H1 (cell line): ENCODE measurements around the gene MCM9. TPM values are rescaled to one million over a fixed set of nuclear protein-coding genes. Genes with fewer than 3 reads are reported as not detected.
"Not testable (repeated sequence)": the region's sequence is repeated elsewhere in the genome, so short reads cannot be mapped to it uniquely, and the experiment has no call there.

Experiments used
- CTCF ChIA-PET: fragments of 300-600 bp; sonication (Branson Sonifier 250); formaldehyde crosslinking; loops from one replicate; lab custom pipeline; 2021; ENCODE audit not compliant: partially characterized antibody; lab: Charles Lee
- POLR2A ChIA-PET: fragments of 300-600 bp; sonication (Branson Sonifier 250); formaldehyde crosslinking; loops from one replicate; lab custom pipeline; 2021; ENCODE audit warnings: inconsistent platforms; ENCODE audit not compliant: partially characterized antibody; lab: Charles Lee
- DNase-seq, 2 experiments: peaks; one replicate each; pipeline versions ENCODE4 v3.0.0 to v3.0.0-alpha.2; 2010 to 2022; ENCODE audit warnings: low spot score in 2 of 2, low read depth in 1 of 2, mixed read lengths in 1 of 2
- FAIRE-seq: peaks from 2 replicates; lab custom pipeline; 2011; peaks lifted over from hg19 to GRCh38; lab: Jason Lieb, UNC
- H2AFZ ChIP-seq: 2 replicates; pipeline ENCODE4 v1.8.1; 2012; ENCODE audit warnings: low read length, inconsistent platforms
- H2AK5ac ChIP-seq: 2 replicates; pipeline ENCODE4 v1.6.1; 2013; ENCODE audit warnings: low read depth, low read length
- H2BK120ac ChIP-seq: replicated peaks from 2 replicates; pipeline ENCODE3; 2013; ENCODE audit warnings: low read depth, low read length, inconsistent platforms
- H2BK12ac ChIP-seq: 2 replicates; pipeline ENCODE4 v1.6.1; 2013; ENCODE audit warnings: low read depth, low read length
- H2BK15ac ChIP-seq: 2 replicates; pipeline ENCODE4 v1.6.1; 2013; ENCODE audit warnings: low read length
- H2BK20ac ChIP-seq: 2 replicates; pipeline ENCODE4 v1.6.1; 2013; ENCODE audit warnings: low read length
- H2BK5ac ChIP-seq: 2 replicates; pipeline ENCODE4 v1.6.1; 2013; ENCODE audit warnings: low read depth, low read length
- H3K14ac ChIP-seq: 2 replicates; pipeline ENCODE4 v1.6.1; 2013; ENCODE audit warnings: inconsistent platforms; ENCODE audit not compliant: insufficient read length
- H3K18ac ChIP-seq: 2 replicates; pipeline ENCODE4 v1.6.1; 2013; ENCODE audit warnings: low read length; ENCODE audit errors: extremely low read depth
- H3K23ac ChIP-seq: 2 replicates; pipeline ENCODE4 v1.6.1; 2013; ENCODE audit warnings: inconsistent platforms; ENCODE audit not compliant: insufficient read length
- H3K23me2 ChIP-seq: 2 replicates; pipeline ENCODE4 v1.6.1; 2013; ENCODE audit warnings: low read depth, low read length
- H3K27ac ChIP-seq: 2 replicates; pipeline ENCODE4 v1.6.1; 2011; ENCODE audit warnings: low read depth, low read length, inconsistent platforms
- H3K27me3 ChIP-seq, 4 experiments: replicated peaks in 1 of 4; 1 replicate in 1 of 4; 2 replicates in 3 of 4; pipeline versions ENCODE4 v1.6.1 to v1.8.1; 2011 to 2013; ENCODE audit warnings: low read length in 3 of 4, mild to moderate bottlenecking in 3 of 4, inconsistent platforms in 2 of 4, mixed read lengths in 2 of 4, moderate library complexity in 1 of 4; ENCODE audit not compliant: control insufficient read depth in 3 of 4, insufficient read depth in 3 of 4; ENCODE audit errors: extremely low read depth in 1 of 4
- H3K36me3 ChIP-seq, 4 experiments: 2 replicates each; pipeline versions ENCODE4 v1.6.1 to v1.8.1; 2011 to 2013; ENCODE audit warnings: mild to moderate bottlenecking in 4 of 4, low read length in 3 of 4, moderate library complexity in 2 of 4, control low read depth in 1 of 4, inconsistent platforms in 1 of 4; ENCODE audit not compliant: insufficient read depth in 4 of 4, control insufficient read depth in 2 of 4
- H3K4ac ChIP-seq: replicated peaks from 2 replicates; pipeline ENCODE3; 2013; ENCODE audit warnings: low read length, low read depth, mixed read lengths, inconsistent platforms; ENCODE audit not compliant: insufficient read length
- H3K4me1 ChIP-seq, 4 experiments: replicated peaks in 1 of 4; 1 replicate in 1 of 4; 2 replicates in 3 of 4; pipeline versions ENCODE4 v1.6.1 to v1.8.1; 2011 to 2013; ENCODE audit warnings: low read length in 3 of 4, inconsistent platforms in 2 of 4, mixed read lengths in 1 of 4; ENCODE audit not compliant: insufficient read depth in 4 of 4, control insufficient read depth in 3 of 4
- H3K4me2 ChIP-seq, 2 experiments: 2 replicates each; pipeline versions ENCODE4 v1.6.1 to v1.8.1; 2011 to 2013; ENCODE audit warnings: low read depth in 2 of 2, low read length in 2 of 2, control low read depth in 1 of 2, inconsistent platforms in 1 of 2, mild to moderate bottlenecking in 1 of 2; ENCODE audit not compliant: insufficient read depth in 1 of 2
- H3K4me3 ChIP-seq, 4 experiments: fragments of 200-600, 300-600 bp in 1 of 4; sonication (generic), shearing (Covaris generic), sonication (Bioruptor Twin) in 1 of 4; 2 replicates each; pipeline versions ENCODE4 v1.5.1 to v1.8.1; 2011 to 2016; ENCODE audit warnings: low read length in 4 of 4, low read depth in 3 of 4, control low read depth in 2 of 4, inconsistent platforms in 2 of 4, mild to moderate bottlenecking in 2 of 4, mixed read lengths in 1 of 4, moderate library complexity in 1 of 4; ENCODE audit not compliant: insufficient read depth in 2 of 4; ENCODE audit errors: extremely low read depth in 1 of 4
- H3K56ac ChIP-seq: replicated peaks from 2 replicates; pipeline ENCODE3; 2013; ENCODE audit warnings: low read depth, mild to moderate bottlenecking, mixed read lengths, low read length, inconsistent platforms; ENCODE audit not compliant: insufficient read length
- H3K79me1 ChIP-seq: 2 replicates; pipeline ENCODE4 v1.6.1; 2013; ENCODE audit warnings: low read depth, low read length, control low read depth
- H3K79me2 ChIP-seq, 2 experiments: 2 replicates each; pipeline versions ENCODE4 v1.6.1 to v1.8.1; 2012 to 2013; ENCODE audit warnings: low read length in 2 of 2, mild to moderate bottlenecking in 2 of 2, inconsistent platforms in 1 of 2; ENCODE audit not compliant: insufficient read depth in 2 of 2, control insufficient read depth in 1 of 2
- H3K9ac ChIP-seq, 4 experiments: replicated peaks in 1 of 4; 1 replicate in 1 of 4; 2 replicates in 3 of 4; pipeline versions ENCODE4 v1.6.1 to v1.8.1; 2011 to 2013; ENCODE audit warnings: low read depth in 3 of 4, low read length in 3 of 4, control low read depth in 2 of 4, mild to moderate bottlenecking in 2 of 4, moderate library complexity in 2 of 4, inconsistent platforms in 1 of 4; ENCODE audit errors: extremely low read depth in 1 of 4
- H3K9me3 ChIP-seq, 2 experiments: 2 replicates each; pipeline versions ENCODE4 v1.6.1 to v1.8.1; 2012 to 2013; ENCODE audit warnings: mild to moderate bottlenecking in 2 of 2, moderate library complexity in 2 of 2, control low read depth in 1 of 2, inconsistent platforms in 1 of 2, low read depth in 1 of 2, low read length in 1 of 2, mixed read lengths in 1 of 2; ENCODE audit not compliant: insufficient read depth in 2 of 2
- H4K20me1 ChIP-seq, 2 experiments: replicated peaks in 1 of 2; 2 replicates each; pipeline versions ENCODE3 to v1.8.1; 2011 to 2013; ENCODE audit warnings: inconsistent platforms in 2 of 2, low read length in 2 of 2, mild to moderate bottlenecking in 1 of 2; ENCODE audit not compliant: insufficient read depth in 2 of 2, control insufficient read depth in 1 of 2
- H4K5ac ChIP-seq: 2 replicates; pipeline ENCODE4 v1.6.1; 2013; ENCODE audit warnings: low read length, low read depth, mixed read lengths, inconsistent platforms; ENCODE audit not compliant: insufficient read length
- H4K8ac ChIP-seq: 2 replicates; pipeline ENCODE4 v1.8.0; 2013; ENCODE audit warnings: mild to moderate bottlenecking, moderate library complexity, low read length, inconsistent platforms; ENCODE audit not compliant: insufficient read depth; ENCODE audit errors: extremely low read depth
- H4K91ac ChIP-seq: replicated peaks from 2 replicates; pipeline ENCODE3; 2013; ENCODE audit warnings: low read length, mixed read lengths, inconsistent platforms; ENCODE audit not compliant: insufficient read length
- WGBS, 2 experiments: shearing (Covaris generic) in 1 of 2; methylation state at CpG; one replicate each; pipeline versions ENCODE4 v1.1.6 to v1.1.7; 2013 to 2015; ENCODE audit warnings: low lambda C conversion rate in 2 of 2, mixed read lengths in 2 of 2, inconsistent platforms in 1 of 2, low coverage in 1 of 2, missing lambda C conversion rate in 1 of 2; ENCODE audit not compliant: insufficient replicate concordance in 2 of 2, insufficient coverage in 1 of 2, insufficient read length in 1 of 2; ENCODE audit errors: extremely low coverage in 1 of 2, missing lambda C conversion rate in 1 of 2; 5-methylcytosine and 5-hydroxymethylcytosine counted together
- polyA plus RNA-seq, 7 experiments: library from polyadenylated mRNA; depleted of rRNA in 3 of 7; stranded (reverse) in 5 of 7; unstranded in 2 of 7; fragments of >200 nt in 5 of 7; fragments of 200-250 nt in 2 of 7; gene quantifications; 1 replicate in 5 of 7; 2 replicates in 1 of 7; 4 replicates in 1 of 7; pipeline versions ENCODE4 v1.2.1 to v1.2.3, GENCODE V29; 2011 to 2013; ENCODE audit warnings: missing spikeins in 2 of 7, mixed read lengths in 2 of 7
- total RNA-seq: library from RNA; stranded (reverse); fragmentation: NEBNext Ultra II Directional; extraction: Animal tissue kit (Norgen Biotek cat#: 25700); gene quantifications from 2 replicates; pipeline ENCODE4 v1.2.1, GENCODE V29; 2021

Gene MCM9
- total and polyA plus RNA-seq, 2 of the 8 experiments (the other 6 are each of a cell fraction or from before 2014, with no cell fraction given): 3.7 to 11.4 TPM

DNA sequence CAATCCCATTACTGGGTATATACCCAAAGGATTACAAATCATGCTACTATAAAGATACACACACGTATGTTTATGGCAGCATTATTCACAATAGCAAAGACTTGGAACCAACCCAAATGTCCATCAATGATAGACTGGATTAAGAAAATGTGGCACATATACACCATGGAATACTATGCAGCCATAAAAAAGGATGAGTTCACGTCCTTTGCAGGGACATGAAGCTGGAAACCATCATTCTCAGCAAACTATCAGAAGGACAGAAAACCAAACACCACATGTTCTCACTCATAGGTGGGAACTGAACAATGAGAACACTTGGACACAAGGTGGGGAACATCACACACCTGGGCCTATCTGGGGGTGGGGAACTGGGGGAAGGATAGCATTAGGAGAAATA is 66.1 kb downstream of the MCM9 start:
- H4K91ac ChIP-seq, H3K79me2 ChIP-seq, H3K23ac ChIP-seq, H2BK15ac ChIP-seq, H4K5ac ChIP-seq, H3K4ac ChIP-seq, FAIRE-seq, H2BK12ac ChIP-seq, H4K20me1 ChIP-seq, H2BK120ac ChIP-seq, H2BK20ac ChIP-seq, H3K27me3 ChIP-seq, H3K4me2 ChIP-seq, H3K36me3 ChIP-seq, H2BK5ac ChIP-seq, H3K23me2 ChIP-seq, H3K4me1 ChIP-seq, H3K4me3 ChIP-seq, H3K79me1 ChIP-seq, H3K18ac ChIP-seq, H2AFZ ChIP-seq, H3K9ac ChIP-seq, POLR2A ChIA-PET, H3K27ac ChIP-seq, H3K14ac ChIP-seq, H3K9me3 ChIP-seq, CTCF ChIA-PET, DNase-seq, H4K8ac ChIP-seq, H2AK5ac ChIP-seq, H3K56ac ChIP-seq: not testable (repeated sequence)
- WGBS, 2 experiments: 94% methylated on average over 2 of the region's 2 CpGs; no CpG with 5 or more reads in 1 of the 2 experiments
